VCaP (cell line): ENCODE results near the gene MTPN.

Source experiments
- H3K27ac ChIP-seq: fragments of 450-650 bp; 2 replicates; pipeline ENCODE4 v1.5.1; 2017
- CTCF ChIP-seq: fragments of 450-650 bp; conservative IDR thresholded peaks from 2 replicates; pipeline ENCODE4 v1.5.1; 2017; ENCODE audit warnings: mild to moderate bottlenecking, moderate library complexity

Gene MTPN

GRCh38 chr7:135884495-135885232 is 92.5 kb downstream of the MTPN start:
- H3K27ac ChIP-seq, result no peak overlapping the region
- TF ChIP-seq CTCF, result no peak

GRCh38 chr7:135879233-135879632 is 97.9 kb downstream of the MTPN start:
- no peak for TF ChIP-seq CTCF
- no peak overlapping the region for H3K27ac ChIP-seq

DNA sequence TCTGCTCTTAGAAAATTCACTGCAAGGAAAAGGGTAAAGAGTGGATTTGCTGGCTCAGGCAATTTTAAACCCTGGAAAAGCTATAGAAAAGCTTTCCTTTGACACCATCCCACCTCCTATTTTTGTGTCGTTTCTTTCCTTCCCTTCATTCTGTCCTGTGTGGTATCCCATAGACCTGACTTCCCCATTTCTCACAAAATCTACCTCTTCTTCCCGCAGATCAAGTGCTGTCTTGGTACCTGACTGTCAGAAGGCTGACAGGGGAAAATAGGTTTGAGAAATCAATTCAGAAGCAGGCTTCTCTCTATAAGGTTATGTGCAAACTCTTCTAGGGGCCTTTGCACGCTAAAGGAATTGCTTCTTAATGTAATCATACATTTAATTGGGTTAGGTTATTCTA is 98.9 kb downstream of the MTPN start:
- no peak for TF ChIP-seq CTCF

DNA sequence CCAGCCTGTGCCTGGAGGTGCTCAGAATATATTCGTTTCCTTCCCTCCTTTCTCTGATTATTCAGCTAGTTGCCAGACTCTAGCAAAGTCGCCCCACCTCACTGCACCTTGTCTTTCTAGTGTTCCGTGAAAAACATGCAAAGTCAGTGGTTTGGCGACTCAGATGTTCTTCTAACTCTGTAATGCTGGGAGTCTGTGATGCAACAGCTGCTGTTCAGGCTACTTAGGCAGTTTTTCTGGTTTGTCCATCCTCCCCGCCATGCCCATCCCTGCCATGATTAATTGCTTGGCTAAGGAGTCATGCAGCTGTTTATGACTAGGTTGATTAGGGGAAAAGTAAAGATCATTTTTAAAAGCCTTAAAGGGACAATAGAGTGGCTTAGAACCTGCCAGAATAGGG is 99.4 kb downstream of the MTPN start:
- TF ChIP-seq CTCF, result no peak
- H3K27ac ChIP-seq, result peak overlapping the region; percentile 31; the same call in 1 of the 2 replicates

More for the DNA sequence above, 98.9 kb downstream of the MTPN start:
- peak overlapping the region; percentile 31; the same call in 1 of the 2 replicates for H3K27ac ChIP-seq
